CD4-positive, alpha-beta T cell (primary cell): ENCODE measurements around the gene CRTAC1. TPM values are rescaled to one million over a fixed set of nuclear protein-coding genes. Genes with fewer than 3 reads are reported as not detected.

Experiments
- ATAC-seq: fragments of 200-7000 bp; cut with Tn5 transposase; one replicate; pipeline ENCODE4 v1.10.0; 2022; ENCODE audit warnings: mild to moderate bottlenecking; ENCODE audit not compliant: poor library complexity
- CTCF ChIA-PET: fragments of 350-600 bp; sonication (Branson Sonifier 250); formaldehyde crosslinking; loops from one replicate; lab custom pipeline; 2021; ENCODE audit warnings: antibody characterized with exemption, inconsistent platforms; lab: Charles Lee
- POLR2A ChIA-PET: fragments of 350-600 bp; sonication (Branson Sonifier 250); formaldehyde crosslinking; loops from one replicate; lab custom pipeline; 2021; ENCODE audit warnings: antibody characterized with exemption, inconsistent platforms; lab: Charles Lee
- DNase-seq, 14 experiments: peaks; one replicate each; pipeline ENCODE4 v3.0.0-alpha.2; 2013 to 2020; ENCODE audit warnings: mixed read lengths in 2 of 14
- H3K27ac ChIP-seq, 2 donors: one replicate each; pipeline versions ENCODE4 v1.5.1 to v1.7.0; 2013; ENCODE audit warnings: low read length in 2 of 2, low read depth in 1 of 2, mild to moderate bottlenecking in 1 of 2
- H3K27me3 ChIP-seq, 2 experiments: 1 replicate in 1 of 2; 2 replicates in 1 of 2; pipeline versions ENCODE4 v1.6.1 to v1.7.0; 2013; ENCODE audit warnings: low read length in 2 of 2, control low read depth in 1 of 2, mild to moderate bottlenecking in 1 of 2, moderate library complexity in 1 of 2; ENCODE audit not compliant: insufficient read depth in 2 of 2, control insufficient read depth in 1 of 2
- H3K36me3 ChIP-seq: one replicate; pipeline ENCODE4 v1.6.1; 2013; ENCODE audit warnings: low read length, control low read depth; ENCODE audit not compliant: insufficient read depth
- H3K4me1 ChIP-seq: one replicate; pipeline ENCODE4 v1.6.1; 2013; ENCODE audit warnings: low read length, control low read depth; ENCODE audit not compliant: insufficient read depth
- H3K4me3 ChIP-seq: one replicate; pipeline ENCODE4 v1.5.1; 2013; ENCODE audit warnings: mild to moderate bottlenecking, low read length, moderate library complexity
- H3K9me3 ChIP-seq, 2 experiments: 1 replicate in 1 of 2; 2 replicates in 1 of 2; pipeline versions ENCODE4 v1.6.1 to v1.7.0; 2013; ENCODE audit warnings: low read length in 2 of 2, mild to moderate bottlenecking in 2 of 2, control low read depth in 1 of 2, moderate library complexity in 1 of 2; ENCODE audit not compliant: control insufficient read depth in 1 of 2, insufficient read depth in 1 of 2
- H3K27ac Mint-ChIP-seq: one replicate; pipeline ENCODE4 v1.8.0; 2020; ENCODE audit warnings: mixed read lengths
- H3K27me3 Mint-ChIP-seq: one replicate; pipeline ENCODE4 v1.8.0; 2021; ENCODE audit warnings: mixed read lengths
- H3K36me3 Mint-ChIP-seq: one replicate; pipeline ENCODE4 v1.8.0; 2021; ENCODE audit warnings: low read depth, mixed read lengths
- H3K4me1 Mint-ChIP-seq: one replicate; pipeline ENCODE4 v1.8.0; 2021; ENCODE audit warnings: low read depth, mixed read lengths
- H3K4me3 Mint-ChIP-seq: one replicate; pipeline ENCODE4 v1.8.0; 2020; ENCODE audit warnings: mild to moderate bottlenecking, mixed read lengths
- H3K9me3 Mint-ChIP-seq: one replicate; pipeline ENCODE4 v1.8.0; 2020; ENCODE audit warnings: mixed read lengths
- intact Hi-C, 2 experiments: fragments of 100-400 bp; cut with DNase I in 1 of 2; cut with micrococcal nuclease in 1 of 2; formaldehyde crosslinking; loops; one replicate each; pipeline versions ENCODE4 v1.15.1 to v1.9.0; 2023 to 2025; cut with DNase I, micrococcal nuclease
- total RNA-seq, 174 experiments: library from RNA in 2 of 174; stranded (reverse) in 2 of 174; gene quantifications; one replicate each; pipeline ENCODE4 v1.2.3 and lab custom pipeline; 2021 to 2026
- TF ChIP-seq, protein P1 (sequence below): fragments of 200-600 bp; IDR thresholded peaks from one replicate; pipeline ENCODE4 v1.8.0; 2022; ENCODE audit warnings: antibody characterized with exemption, mild to moderate bottlenecking

CRTAC1 gene
- total RNA-seq, 2 experiments from 2014 or later = not detected

DNA sequence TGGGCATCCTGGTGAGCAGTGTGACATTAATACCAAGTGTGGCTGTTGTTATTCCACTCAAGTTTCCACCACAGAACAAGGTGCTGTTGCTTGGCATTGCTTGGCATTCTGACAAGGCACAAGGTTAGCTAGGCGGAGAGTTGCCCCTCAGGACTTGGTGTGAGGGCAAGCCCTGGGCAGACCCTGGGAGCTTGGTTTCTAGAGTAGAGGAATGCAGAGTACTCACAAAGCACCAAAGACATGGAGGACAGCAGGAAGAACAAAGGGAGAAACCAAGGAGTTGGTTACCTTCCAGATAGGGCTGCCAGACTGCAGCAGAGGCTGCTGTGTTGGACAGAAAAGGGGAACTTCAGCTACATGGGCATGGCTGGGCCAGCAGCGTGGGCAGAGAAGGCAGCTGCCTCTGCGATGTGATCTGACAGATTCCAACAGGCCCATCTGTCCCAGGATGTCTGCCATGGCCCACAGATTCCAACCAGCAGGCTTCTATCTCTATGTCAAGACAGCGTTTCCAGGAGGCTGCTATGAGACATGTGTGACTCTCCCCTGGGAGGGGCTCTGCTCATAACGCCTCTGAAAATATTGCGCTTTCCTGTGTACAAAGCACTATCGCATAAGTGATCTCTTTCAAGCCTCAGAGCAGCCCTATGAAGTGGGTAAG, 178.9 kb downstream of the CRTAC1 start:
- TF ChIP-seq, protein P1, sequence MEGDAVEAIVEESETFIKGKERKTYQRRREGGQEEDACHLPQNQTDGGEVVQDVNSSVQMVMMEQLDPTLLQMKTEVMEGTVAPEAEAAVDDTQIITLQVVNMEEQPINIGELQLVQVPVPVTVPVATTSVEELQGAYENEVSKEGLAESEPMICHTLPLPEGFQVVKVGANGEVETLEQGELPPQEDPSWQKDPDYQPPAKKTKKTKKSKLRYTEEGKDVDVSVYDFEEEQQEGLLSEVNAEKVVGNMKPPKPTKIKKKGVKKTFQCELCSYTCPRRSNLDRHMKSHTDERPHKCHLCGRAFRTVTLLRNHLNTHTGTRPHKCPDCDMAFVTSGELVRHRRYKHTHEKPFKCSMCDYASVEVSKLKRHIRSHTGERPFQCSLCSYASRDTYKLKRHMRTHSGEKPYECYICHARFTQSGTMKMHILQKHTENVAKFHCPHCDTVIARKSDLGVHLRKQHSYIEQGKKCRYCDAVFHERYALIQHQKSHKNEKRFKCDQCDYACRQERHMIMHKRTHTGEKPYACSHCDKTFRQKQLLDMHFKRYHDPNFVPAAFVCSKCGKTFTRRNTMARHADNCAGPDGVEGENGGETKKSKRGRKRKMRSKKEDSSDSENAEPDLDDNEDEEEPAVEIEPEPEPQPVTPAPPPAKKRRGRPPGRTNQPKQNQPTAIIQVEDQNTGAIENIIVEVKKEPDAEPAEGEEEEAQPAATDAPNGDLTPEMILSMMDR = no peak
- Histone ChIP-seq H3K27ac (no peak overlapping the region), H3K27me3 (no peaks in the 10 kb centered on the region), H3K9me3 (no peaks in the 10 kb centered on the region), H3K4me3 (peak overlapping the region; percentile 74), H3K4me1 (peaks cover 46% of the 10 kb centered on the region), H3K36me3 (no peaks in the 10 kb centered on the region)
- Mint-ChIP-seq H3K27me3 (no peaks in the 10 kb centered on the region), H3K36me3 (peaks cover 6% of the 10 kb centered on the region), H3K9me3 (no peaks in the 10 kb centered on the region), H3K4me1 (peaks cover 45% of the 10 kb centered on the region), H3K4me3 (peak overlapping the region; percentile 95), H3K27ac (peak overlapping the region; percentile 77)
- DNase-seq = peak in 11 of 14 experiments; percentile 7 to 67 (median 30)
- POLR2A ChIA-PET = interaction anchor here (0.6 to 2.2 kb wide), 5 partner anchors 18 to 164 kb away, joined by 3 to 11 read pairs (median 4); partner anchors contain the start of genes AVPI1 and ZFYVE27
- ATAC-seq = peak; percentile 47
- intact Hi-C loops = loop anchor here in 1 of 2 experiments (5.0 to 10.0 kb wide), 3 partner anchors 114 to 593 kb away; partner anchors contain the start of genes AVPI1, HPS1 and ZFYVE27
- CTCF ChIA-PET = interaction anchor here (1.0 kb wide), 1 partner anchor 18 kb away, joined by 3 read pairs; no protein-coding TSS in a partner anchor

DNA sequence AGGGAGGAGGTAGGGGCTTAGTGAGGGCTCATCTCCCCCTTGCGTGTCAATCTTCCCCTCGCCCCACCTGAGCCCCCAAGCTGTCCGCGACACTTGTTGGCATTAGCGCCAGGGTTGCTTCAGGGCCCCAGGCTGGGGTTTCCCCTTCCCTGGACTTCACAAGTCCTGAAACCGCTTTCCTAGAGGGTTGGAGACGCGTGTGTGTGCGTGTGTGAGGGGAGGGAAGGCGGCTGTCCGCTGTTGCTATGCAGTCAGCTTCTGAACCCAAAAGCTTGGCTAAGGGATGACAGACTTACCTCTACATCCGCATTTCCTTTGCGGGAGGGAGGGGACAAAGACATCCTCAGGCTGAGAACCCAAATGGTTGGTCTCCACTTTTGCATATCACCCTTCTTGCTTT, 180.0 kb downstream of the CRTAC1 start:
- Histone ChIP-seq H3K9me3 (no peaks in the 10 kb centered on the region), H3K27me3 (no peaks in the 10 kb centered on the region), H3K27ac (no peak overlapping the region), H3K4me1 (peaks cover 46% of the 10 kb centered on the region), H3K4me3 (peak overlapping the region; percentile 74), H3K36me3 (no peaks in the 10 kb centered on the region)
- Mint-ChIP-seq H3K27me3 (no peaks in the 10 kb centered on the region), H3K4me3 (peak overlapping the region; percentile 95), H3K9me3 (no peaks in the 10 kb centered on the region), H3K4me1 (peaks cover 45% of the 10 kb centered on the region), H3K36me3 (peaks cover 2% of the 10 kb centered on the region), H3K27ac (peak overlapping the region; percentile 77)
- intact Hi-C loops = loop anchor here in 1 of 2 experiments (5.0 to 10.0 kb wide), 3 partner anchors 113 to 594 kb away; partner anchors contain the start of genes AVPI1, HPS1 and ZFYVE27
- DNase-seq (peak in 6 of 14 experiments; percentile 7 to 66 (median 42)), ATAC-seq (peak; percentile 33)
- POLR2A ChIA-PET = interaction anchor here (0.6 to 2.2 kb wide), 7 partner anchors 17 to 163 kb away, joined by 3 to 15 read pairs (median 4); partner anchors contain the start of genes AVPI1 and SFRP5
- TF ChIP-seq, protein P1 = no peak
- CTCF ChIA-PET = interaction anchor here (0.7 to 1.0 kb wide), 2 partner anchors 19 to 135 kb away, joined by 3 read pairs; no protein-coding TSS in a partner anchor

DNA sequence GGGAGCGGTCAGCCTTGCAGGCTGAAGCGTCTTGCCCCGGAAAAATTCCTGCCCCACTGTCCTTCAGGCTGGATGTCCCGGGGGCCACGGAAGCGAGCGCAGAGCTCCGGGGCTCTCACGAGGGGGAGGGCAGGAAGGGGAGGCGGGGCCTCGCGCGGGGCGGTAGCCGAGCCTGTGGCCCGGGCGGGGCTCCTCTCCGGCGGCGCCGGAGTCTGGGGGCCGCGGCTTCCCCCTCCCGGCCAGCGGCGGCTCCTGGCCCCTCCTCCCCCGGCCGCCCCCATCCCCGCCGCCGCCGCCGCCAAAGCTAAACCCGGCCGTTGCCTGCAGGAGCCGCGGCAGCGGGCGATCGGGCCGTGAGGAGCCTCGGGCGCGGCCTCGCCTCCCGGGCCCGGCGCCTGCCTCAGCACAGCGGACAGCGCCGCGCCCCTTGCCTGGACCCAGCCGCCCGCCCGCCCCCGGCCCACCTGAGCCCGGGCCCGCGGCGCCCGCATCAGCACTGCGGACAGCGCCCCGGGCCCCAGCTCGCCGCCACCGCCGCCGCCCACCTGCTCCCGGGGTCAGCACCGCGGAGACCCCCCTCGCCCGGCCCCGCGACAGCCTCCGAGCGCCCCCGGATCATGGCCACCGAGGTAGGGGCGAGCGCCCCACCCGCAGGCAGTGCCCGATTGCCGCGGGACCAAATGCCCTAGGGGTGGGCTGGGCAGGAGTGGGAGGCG, 180.6 kb downstream of the CRTAC1 start, which contains the start of gene GOLGA7B:
Gene GOLGA7B (plus strand): TSS at position 157 of the 716 bp plus-strand sequence. CDS start 461 bp downstream, at position 618.
- Mint-ChIP-seq H3K36me3 (no peaks in the 10 kb centered on the region), H3K27ac (peak within 1 kb of the TSS; percentile 77), H3K9me3 (no peaks in the 10 kb centered on the region), H3K4me3 (peak within 1 kb of the TSS; percentile 95), H3K4me1 (peaks cover 42% of the 10 kb centered on the region), H3K27me3 (no peaks in the 10 kb centered on the region)
- Histone ChIP-seq H3K4me1 (peaks cover 46% of the 10 kb centered on the region), H3K27me3 (no peaks in the 10 kb centered on the region), H3K27ac (no peak within 1 kb of the TSS), H3K36me3 (no peaks in the 10 kb centered on the region), H3K4me3 (peak within 1 kb of the TSS; percentile 74), H3K9me3 (no peaks in the 10 kb centered on the region)
- peak; percentile 78 for ATAC-seq
- ChIA-PET CTCF (interaction anchor here (0.7 kb wide), 1 partner anchor 134 kb away, joined by 3 read pairs; no protein-coding TSS in a partner anchor), POLR2A (interaction anchor here (0.6 to 2.2 kb wide), 14 partner anchors 11 to 284 kb away, joined by 3 to 15 read pairs (median 3); partner anchors contain the start of genes AVPI1, R3HCC1L, SFRP5 and ZFYVE27)
- TF ChIP-seq, protein P1 = no peak
- intact Hi-C loops = loop anchor here (5.0 to 10.0 kb wide), 4 partner anchors 38 to 595 kb away; partner anchors contain the start of genes AVPI1 (in 1 of the 2), HPS1 (in 1 of the 2) and ZFYVE27 (in 1 of the 2)
- peak; percentile 32 to 82 (median 61) for DNase-seq
